Endothelial cell of umbilical vein (primary cell): ENCODE data around the gene CDCA7L. TPM values are rescaled to one million over a fixed set of nuclear protein-coding genes. Genes with fewer than 3 reads are reported as not detected.

Experiments
- BruUV-seq: library from RNA; stranded (reverse); fragments of 400-500 nt; replicated peaks from 2 replicates; lab custom pipeline; 2021; lab: Mats Ljungman, UMichigan
- CTCF ChIA-PET: fragments of 300-600, 350-600 bp; sonication (Branson Sonifier 250); formaldehyde crosslinking; loops from one replicate; lab custom pipeline; 2021; ENCODE audit warnings: antibody characterized with exemption, inconsistent platforms; lab: Charles Lee
- POLR2A ChIA-PET: fragments of 300-600, 350-600 bp; sonication (Branson Sonifier 250); formaldehyde crosslinking; loops from one replicate; lab custom pipeline; 2021; ENCODE audit warnings: antibody characterized with exemption, inconsistent platforms; lab: Charles Lee
- DNase-seq: peaks from one replicate; pipeline ENCODE4 v3.0.0-alpha.2; 2011; ENCODE audit warnings: low read depth, low spot score
- FAIRE-seq: peaks from 2 replicates; lab custom pipeline; 2011; peaks lifted over from hg19 to GRCh38; lab: Jason Lieb, UNC
- H2AFZ ChIP-seq: 2 replicates; pipeline ENCODE4 v1.6.0; 2012; ENCODE audit warnings: low read depth, low read length, control low read depth, inconsistent platforms
- H3K27ac ChIP-seq: 2 replicates; pipeline ENCODE4 v1.5.1; 2011; ENCODE audit warnings: low read depth, mild to moderate bottlenecking, control low read depth, low read length, moderate library complexity; ENCODE audit not compliant: insufficient read depth
- H3K27me3 ChIP-seq, 2 experiments: 2 replicates each; pipeline versions ENCODE4 v1.6.0 to v1.6.1; 2011; ENCODE audit warnings: low read length in 2 of 2, mixed read lengths in 1 of 2; ENCODE audit not compliant: control insufficient read depth in 2 of 2, insufficient read depth in 2 of 2
- H3K36me3 ChIP-seq, 2 experiments: 2 replicates in 1 of 2; 3 replicates in 1 of 2; pipeline ENCODE4 v1.5.1; 2011; ENCODE audit warnings: low read length in 2 of 2, mild to moderate bottlenecking in 1 of 2, moderate library complexity in 1 of 2; ENCODE audit not compliant: control insufficient read depth in 2 of 2, insufficient read depth in 2 of 2; ENCODE audit errors: extremely low read depth in 1 of 2
- H3K4me1 ChIP-seq: 3 replicates; pipeline ENCODE4 v1.5.1; 2011; ENCODE audit warnings: mild to moderate bottlenecking, low read length; ENCODE audit not compliant: control insufficient read depth, insufficient read depth; ENCODE audit errors: extremely low read depth
- H3K4me2 ChIP-seq: 2 replicates; pipeline ENCODE4 v1.6.1; 2011; ENCODE audit warnings: low read length, control low read depth, mixed read lengths; ENCODE audit not compliant: insufficient read depth
- H3K4me3 ChIP-seq, 3 experiments: fragments of 200-600 bp in 1 of 3; sonication (generic), shearing (Covaris generic) in 1 of 3; replicated peaks in 1 of 3; 2 replicates each; pipeline ENCODE4 v1.5.1; 2011 to 2016; ENCODE audit warnings: control low read depth in 3 of 3, low read length in 3 of 3, mild to moderate bottlenecking in 2 of 3, inconsistent platforms in 1 of 3, low read depth in 1 of 3, moderate library complexity in 1 of 3; ENCODE audit not compliant: insufficient read depth in 1 of 3
- H3K79me2 ChIP-seq: 2 replicates; pipeline ENCODE4 v1.6.0; 2012; ENCODE audit warnings: low read length, inconsistent platforms; ENCODE audit not compliant: control insufficient read depth, insufficient read depth
- H3K9ac ChIP-seq: replicated peaks from 2 replicates; pipeline ENCODE3; 2011; ENCODE audit warnings: low read length, control low read depth; ENCODE audit not compliant: insufficient read depth; ENCODE audit errors: extremely low read depth
- H3K9me1 ChIP-seq: replicated peaks from 3 replicates; pipeline ENCODE4 v1.6.0; 2011; ENCODE audit warnings: mild to moderate bottlenecking, low read length; ENCODE audit not compliant: control insufficient read depth, insufficient read depth; ENCODE audit errors: extremely low read depth
- H3K9me3 ChIP-seq: replicated peaks from 2 replicates; pipeline ENCODE4 v1.5.1; 2012; ENCODE audit warnings: low read length, inconsistent platforms; ENCODE audit not compliant: control insufficient read depth, insufficient read depth
- H4K20me1 ChIP-seq: replicated peaks from 2 replicates; pipeline ENCODE3; 2011; ENCODE audit warnings: mild to moderate bottlenecking, low read length; ENCODE audit not compliant: control insufficient read depth, insufficient read depth; ENCODE audit errors: extremely low read depth
- CTCF ChIP-seq, 2 donors: IDR thresholded peaks; 1 replicate in 1 of 2; 2 replicates in 1 of 2; pipeline ENCODE4 v1.5.1; 2011; ENCODE audit warnings: low read length in 2 of 2, mild to moderate bottlenecking in 2 of 2, moderate library complexity in 2 of 2, control low read depth in 1 of 2, inconsistent platforms in 1 of 2, low read depth in 1 of 2; ENCODE audit not compliant: insufficient read depth in 1 of 2; ENCODE audit errors: extremely low read depth in 1 of 2
- EZH2 ChIP-seq: IDR thresholded peaks from 2 replicates; pipeline ENCODE4 v1.6.1; 2012; ENCODE audit warnings: borderline replicate concordance, low read depth, mild to moderate bottlenecking, moderate library complexity, low read length, inconsistent platforms; ENCODE audit not compliant: severe bottlenecking
- FOS ChIP-seq: IDR thresholded peaks from 2 replicates; pipeline ENCODE4 v1.6.1; 2011; ENCODE audit warnings: mild to moderate bottlenecking, low read length, moderate library complexity, borderline replicate concordance; ENCODE audit not compliant: insufficient read depth
- GATA2 ChIP-seq: IDR thresholded peaks from 2 replicates; pipeline ENCODE4 v1.7.0; 2011; ENCODE audit warnings: low read depth, mild to moderate bottlenecking, moderate library complexity, mixed read lengths, low read length; ENCODE audit not compliant: insufficient read length, insufficient read depth
- JUN ChIP-seq: IDR thresholded peaks from 2 replicates; pipeline ENCODE4 v1.6.1; 2011; ENCODE audit warnings: borderline replicate concordance, low read depth; ENCODE audit not compliant: insufficient read length, insufficient read depth
- MAX ChIP-seq: IDR thresholded peaks from 2 replicates; pipeline ENCODE4 v1.6.1; 2011; ENCODE audit not compliant: insufficient read depth, insufficient read length
- MYC ChIP-seq: IDR thresholded peaks from one replicate; pipeline ENCODE4 v1.6.1; 2011; ENCODE audit warnings: mild to moderate bottlenecking, low read depth, low read length
- POLR2A ChIP-seq: IDR thresholded peaks from 2 replicates; pipeline ENCODE4 v1.6.1; 2012; ENCODE audit warnings: low read depth, mild to moderate bottlenecking, control low read depth, low read length
- POLR2AphosphoS5 ChIP-seq: IDR thresholded peaks from 2 replicates; pipeline ENCODE4 v1.6.1; 2012; ENCODE audit warnings: low read depth, mild to moderate bottlenecking, control low read depth, low read length, moderate library complexity; ENCODE audit not compliant: insufficient read depth
- dilution Hi-C: fragments of 300-500 bp; cut with MboI; formaldehyde crosslinking; loops from one replicate; pipeline ENCODE4 v1.15.0; 2019; ENCODE audit warnings: low sequenced_read_pairs; ENCODE audit not compliant: extremely low pct_ligation_motif_present
- intact Hi-C: fragments of 100-400 bp; cut with micrococcal nuclease; formaldehyde crosslinking; loops from one replicate; pipeline ENCODE4 v1.10.0; 2022
- polyA plus RNA-seq, 4 experiments: library from polyadenylated mRNA; depleted of rRNA in 3 of 4; stranded (reverse) in 3 of 4; unstranded in 1 of 4; fragments of >200 nt; gene quantifications; 2 replicates each; pipeline versions ENCODE4 v1.2.1 to v1.2.3, GENCODE V29; 2011 to 2012; ENCODE audit warnings: missing spikeins in 1 of 4
- total RNA-seq: library from RNA; stranded (reverse); gene quantifications from 2 replicates; pipeline ENCODE4 v1.2.3, GENCODE V29; 2021

The CDCA7L gene
- total and polyA plus RNA-seq, 2 donors (not counting 3 experiments of a cell fraction or from before 2014, with no cell fraction given), result 68.4 to 91.6 TPM

GRCh38 chr7:21938463-21938862 lies 7.2 kb downstream of the CDCA7L start:
- TF ChIP-seq MAX, result no peak
- no peak for TF ChIP-seq FOS
- TF ChIP-seq CTCF (IDR thresholded peaks at IDR 0.05; ENCODE audit: extremely low read depth in 1 of 2, insufficient read depth in 1 of 2, low read depth in 1 of 2, low read length in 2 of 2), result no peak
- TF ChIP-seq POLR2A, result no peak
- no peak for TF ChIP-seq MYC
- no peak for TF ChIP-seq POLR2AphosphoS5
- no peak for TF ChIP-seq GATA2
- TF ChIP-seq JUN, result no peak
- no peak for TF ChIP-seq EZH2
- no peaks in the 10 kb centered on the region for H3K27me3 ChIP-seq
- no peak overlapping the region for H3K9ac ChIP-seq
- H3K36me3 ChIP-seq, result no peaks in the 10 kb centered on the region
- FAIRE-seq (no peak), DNase-seq (no peak)
- CTCF ChIA-PET, result no interaction called here
- BruUV-seq, result no TSS peak
- H4K20me1 ChIP-seq, result peaks cover 3% of the 10 kb centered on the region
- H2AFZ ChIP-seq, result no peak overlapping the region
- peaks cover 40% of the 10 kb centered on the region for H3K4me1 ChIP-seq
- POLR2A ChIA-PET, result no interaction called here
- no peaks in the 10 kb centered on the region for H3K9me3 ChIP-seq
- dilution Hi-C loops (no loop called here), intact Hi-C loops (no loop called here)
- H3K79me2 ChIP-seq, result peaks cover 99% of the 10 kb centered on the region
- H3K9me1 ChIP-seq, result no peaks in the 10 kb centered on the region
- no peak overlapping the region for H3K4me3 ChIP-seq
- no peak overlapping the region for H3K27ac ChIP-seq
- H3K4me2 ChIP-seq, result no peak overlapping the region
